WERI-Rb-1 (cell line): Measurements from ENCODE around the gene CCN6.
"Not testable (repeated sequence)": the region's sequence is repeated elsewhere in the genome, so short reads cannot be mapped to it uniquely, and the experiment has no call there.

Experiments
- DNase-seq: peaks from one replicate; pipeline ENCODE4 v3.0.0-alpha.2; 2020
- H3K27ac ChIP-seq: fragments of 250-450 bp; sonication (Bioruptor Pico); 2 replicates; pipeline ENCODE4 v1.5.1; 2020; ENCODE audit warnings: mild to moderate bottlenecking, moderate library complexity
- H3K27me3 ChIP-seq: fragments of 250-450 bp; sonication (Bioruptor Pico); 2 replicates; pipeline ENCODE4 v1.5.1; 2021; ENCODE audit warnings: mild to moderate bottlenecking, low read depth, moderate library complexity; ENCODE audit not compliant: insufficient read depth, severe bottlenecking
- H3K36me3 ChIP-seq: fragments of 250-450 bp; sonication (Bioruptor Pico); 2 replicates; pipeline ENCODE4 v1.5.1; 2020; ENCODE audit warnings: mild to moderate bottlenecking, moderate library complexity
- H3K4me3 ChIP-seq: 2 replicates; pipeline ENCODE4 v1.5.1; 2011; ENCODE audit warnings: low read depth, mild to moderate bottlenecking, control low read depth, low read length
- H3K9me3 ChIP-seq: fragments of 250-450 bp; sonication (Bioruptor Pico); 2 replicates; pipeline ENCODE4 v1.5.1; 2021; ENCODE audit warnings: mild to moderate bottlenecking, moderate library complexity; ENCODE audit not compliant: severe bottlenecking
- TF ChIP-seq, protein P1 (sequence below): IDR thresholded peaks from 2 replicates; pipeline ENCODE4 v1.5.1; 2011; ENCODE audit warnings: low read depth, mild to moderate bottlenecking, control low read depth, inconsistent platforms, low read length

The CCN6 gene

DNA sequence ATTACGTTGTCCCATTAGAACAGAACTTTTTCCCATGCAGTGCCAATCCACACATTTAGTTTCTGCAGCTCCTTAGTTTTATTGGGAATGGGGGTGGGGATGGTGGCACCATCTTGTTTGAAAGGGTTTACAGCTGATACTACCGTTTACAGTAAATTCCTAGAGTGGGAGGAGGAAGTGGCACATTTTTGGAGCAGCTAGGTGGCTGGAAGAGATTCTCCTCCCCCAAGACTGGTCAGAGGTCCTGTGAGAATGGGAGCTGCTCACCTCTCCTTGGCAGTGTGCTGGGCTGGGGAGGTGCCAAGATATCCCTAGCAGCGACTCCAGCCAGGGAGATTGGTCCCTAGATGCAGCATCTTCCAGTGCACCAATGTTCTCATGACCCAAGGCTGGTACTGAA is 12.4 kb upstream of the CCN6 start:
- TF ChIP-seq, protein P1, sequence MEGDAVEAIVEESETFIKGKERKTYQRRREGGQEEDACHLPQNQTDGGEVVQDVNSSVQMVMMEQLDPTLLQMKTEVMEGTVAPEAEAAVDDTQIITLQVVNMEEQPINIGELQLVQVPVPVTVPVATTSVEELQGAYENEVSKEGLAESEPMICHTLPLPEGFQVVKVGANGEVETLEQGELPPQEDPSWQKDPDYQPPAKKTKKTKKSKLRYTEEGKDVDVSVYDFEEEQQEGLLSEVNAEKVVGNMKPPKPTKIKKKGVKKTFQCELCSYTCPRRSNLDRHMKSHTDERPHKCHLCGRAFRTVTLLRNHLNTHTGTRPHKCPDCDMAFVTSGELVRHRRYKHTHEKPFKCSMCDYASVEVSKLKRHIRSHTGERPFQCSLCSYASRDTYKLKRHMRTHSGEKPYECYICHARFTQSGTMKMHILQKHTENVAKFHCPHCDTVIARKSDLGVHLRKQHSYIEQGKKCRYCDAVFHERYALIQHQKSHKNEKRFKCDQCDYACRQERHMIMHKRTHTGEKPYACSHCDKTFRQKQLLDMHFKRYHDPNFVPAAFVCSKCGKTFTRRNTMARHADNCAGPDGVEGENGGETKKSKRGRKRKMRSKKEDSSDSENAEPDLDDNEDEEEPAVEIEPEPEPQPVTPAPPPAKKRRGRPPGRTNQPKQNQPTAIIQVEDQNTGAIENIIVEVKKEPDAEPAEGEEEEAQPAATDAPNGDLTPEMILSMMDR = no peak
- Histone ChIP-seq H3K9me3 (no peaks in the 10 kb centered on the region), H3K27me3 (no peaks in the 10 kb centered on the region), H3K4me3 (no peak overlapping the region), H3K36me3 (no peaks in the 10 kb centered on the region), H3K27ac (no peak overlapping the region)
- DNase-seq = no peak

DNA sequence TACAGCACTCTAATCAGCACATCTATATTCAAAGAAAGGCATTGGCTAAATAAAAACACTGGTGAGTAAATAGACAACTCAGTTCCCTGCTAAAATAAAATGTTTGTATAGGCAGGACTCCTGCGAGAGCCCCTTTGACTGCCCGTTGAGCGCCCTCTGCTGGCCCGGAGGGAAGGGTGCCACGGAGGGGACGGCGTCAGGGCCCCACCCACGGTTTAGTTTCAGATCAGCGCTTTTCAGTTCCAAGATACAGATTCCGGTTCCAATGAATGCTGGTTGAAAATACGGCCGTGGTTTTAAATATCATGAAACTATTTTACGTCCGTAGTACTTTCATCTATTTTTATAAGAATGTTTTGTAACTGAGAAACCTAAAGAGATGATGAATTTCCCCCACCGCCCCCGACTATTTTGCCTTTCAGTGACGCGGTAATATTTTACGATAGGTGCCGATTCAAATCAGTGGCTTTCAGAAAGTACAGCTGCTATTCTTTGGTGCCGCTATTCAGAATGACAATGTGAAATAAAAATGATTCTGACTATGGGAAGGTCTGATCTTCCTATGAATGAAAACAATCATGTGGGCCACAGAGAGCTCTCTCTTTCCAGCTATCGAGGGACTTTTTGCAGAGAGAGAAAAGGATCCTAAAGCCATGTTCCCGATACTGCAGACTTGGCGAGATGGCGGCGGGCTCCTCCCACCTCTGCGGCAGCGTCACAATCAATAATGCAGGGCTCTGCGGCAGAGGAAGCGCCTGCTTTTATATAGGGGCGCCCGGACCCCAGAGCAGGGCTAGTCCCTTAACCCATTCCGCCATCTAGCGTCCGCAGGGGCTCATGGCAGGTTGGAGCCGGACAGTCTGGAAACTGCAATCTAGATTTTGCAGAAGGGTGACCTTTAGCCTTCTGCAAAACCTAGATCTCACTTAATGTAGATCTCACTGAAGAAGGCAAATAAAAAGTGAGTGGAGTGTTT is 10.6 kb upstream of the CCN6 start:
- Histone ChIP-seq H3K36me3 (no peaks in the 10 kb centered on the region), H3K9me3 (no peaks in the 10 kb centered on the region), H3K27me3 (no peaks in the 10 kb centered on the region), H3K4me3 (peak overlapping the region; percentile 96), H3K27ac (peak overlapping the region; percentile 74)
- TF ChIP-seq, protein P1 = peak; percentile 89
- DNase-seq = peak; percentile 92

DNA sequence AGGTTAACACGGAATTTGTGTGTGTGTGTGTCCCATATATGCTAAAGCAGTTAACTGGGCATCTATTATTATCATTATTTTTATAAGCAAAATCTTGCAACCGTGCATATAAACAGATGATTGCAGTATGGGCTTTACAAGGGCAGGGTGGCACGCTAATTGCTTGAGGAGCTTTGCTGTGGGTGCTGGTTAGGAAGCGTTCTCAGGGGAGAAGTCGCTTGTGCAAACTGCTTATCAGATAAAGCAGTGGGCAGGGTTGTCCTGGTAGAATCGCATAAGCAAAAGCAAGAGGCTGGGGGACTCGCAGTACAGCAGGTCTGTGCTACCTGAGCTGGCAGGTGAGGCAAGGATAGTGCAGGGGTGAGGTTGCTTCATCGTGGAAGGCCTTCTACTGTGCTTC is 9.7 kb upstream of the CCN6 start:
- TF ChIP-seq, protein P1 = no peak
- no peaks in the 10 kb centered on the region for H3K27me3 ChIP-seq
- DNase-seq = no peak
- H3K36me3 ChIP-seq = no peaks in the 10 kb centered on the region
- no peak overlapping the region for H3K27ac ChIP-seq
- no peaks in the 10 kb centered on the region for H3K9me3 ChIP-seq
- H3K4me3 ChIP-seq = no peak overlapping the region

DNA sequence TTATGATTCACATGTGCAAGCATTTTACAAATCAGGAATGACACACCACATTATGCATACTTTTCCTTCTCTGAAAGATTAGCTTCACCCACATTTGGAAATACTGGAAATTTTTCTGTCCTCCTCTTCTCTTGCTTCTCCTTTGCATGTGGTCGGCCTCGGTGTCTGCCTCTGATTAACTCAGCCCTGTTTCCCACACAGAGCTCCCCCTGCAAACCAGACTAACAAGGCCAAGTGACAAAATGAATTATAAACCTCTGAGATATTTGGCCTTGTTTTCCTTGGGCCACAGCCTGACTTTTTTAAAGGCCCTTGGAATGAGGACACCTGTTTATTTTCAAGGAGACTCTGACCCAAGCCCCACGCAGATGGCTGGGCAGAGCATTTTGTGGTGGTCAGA is 9.0 kb upstream of the CCN6 start:
- no peak overlapping the region for H3K27ac ChIP-seq

DNA sequence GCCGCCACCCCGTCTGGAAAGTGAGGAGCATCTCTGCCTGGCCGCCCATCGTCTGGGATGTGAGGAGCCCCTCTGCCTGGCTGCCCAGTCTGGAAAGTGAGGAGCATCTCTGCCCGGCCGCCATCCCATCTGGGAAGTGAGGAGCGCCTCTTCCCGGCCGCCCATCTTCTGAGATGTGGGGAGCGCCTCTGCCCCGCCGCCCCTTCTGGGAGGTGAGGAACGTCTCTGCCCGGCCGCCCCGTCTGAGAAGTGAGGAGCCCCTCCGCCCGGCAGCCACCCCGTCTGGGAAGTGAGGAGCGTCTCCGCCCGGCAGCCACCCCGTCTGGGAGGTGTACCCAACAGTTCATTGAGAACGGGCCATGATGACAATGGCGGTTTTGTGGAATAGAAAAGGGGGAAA is 6.4 kb upstream of the CCN6 start:
- not testable (repeated sequence) for H3K9me3 ChIP-seq, DNase-seq, H3K27me3 ChIP-seq, H3K4me3 ChIP-seq, H3K27ac ChIP-seq, H3K36me3 ChIP-seq

More for the DNA sequence above, 9.0 kb upstream of the CCN6 start:
- Histone ChIP-seq H3K36me3 (no peaks in the 10 kb centered on the region), H3K4me3 (no peak overlapping the region), H3K27me3 (no peaks in the 10 kb centered on the region), H3K9me3 (no peaks in the 10 kb centered on the region)
- DNase-seq = no peak
- TF ChIP-seq, protein P1 = no peak

DNA sequence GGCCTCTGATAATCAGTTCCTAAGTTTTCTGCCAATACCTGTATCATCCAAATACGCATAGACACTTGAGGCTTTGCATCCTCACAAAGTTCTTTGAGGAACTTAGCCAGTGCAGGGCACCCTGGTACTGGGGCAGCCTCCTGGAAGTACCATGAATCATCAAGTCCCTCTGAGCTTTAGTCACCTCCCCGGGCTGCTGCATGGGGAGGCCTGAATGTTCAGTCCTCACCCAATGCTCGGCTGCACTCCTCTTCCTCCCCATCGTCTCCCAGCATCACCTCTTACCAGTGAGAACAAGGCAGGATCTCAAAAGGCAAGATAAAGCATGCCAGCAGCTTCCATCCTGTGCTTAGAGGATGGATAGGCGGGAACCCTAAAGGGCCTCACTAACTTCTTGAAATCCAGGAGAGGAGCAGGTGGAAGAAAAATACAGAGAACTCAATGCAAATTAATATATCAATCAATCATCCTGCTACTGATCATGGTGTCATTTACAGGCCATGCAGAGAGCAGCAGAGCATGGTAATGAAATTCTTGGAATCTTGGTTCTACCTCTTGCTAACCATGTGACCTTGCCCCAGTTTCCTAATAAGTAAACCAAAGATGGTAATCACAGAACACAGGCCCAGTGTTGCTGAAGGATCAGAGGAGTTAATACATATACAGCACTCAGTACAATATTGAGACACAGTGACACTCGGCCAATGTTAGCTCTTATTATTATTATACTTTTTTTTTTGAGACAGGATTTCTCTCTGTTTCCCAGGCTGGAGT is 4.7 kb upstream of the CCN6 start:
- H3K9me3 ChIP-seq = no peaks in the 10 kb centered on the region
- H3K36me3 ChIP-seq = no peaks in the 10 kb centered on the region
- TF ChIP-seq, protein P1 = no peak
- H3K27ac ChIP-seq = no peak overlapping the region
- no peaks in the 10 kb centered on the region for H3K27me3 ChIP-seq
- no peak for DNase-seq
- no peak overlapping the region for H3K4me3 ChIP-seq
